Upper lobe of left lung (tissue), 4 donors: ENCODE measurements around the gene MORC2.

Source experiments
- CTCF ChIP-seq, 6 experiments: fragments of 450-650 bp in 4 of 6; fragments of 200-600 bp in 2 of 6; sonication (generic) in 2 of 6; IDR thresholded peaks; one replicate each; pipeline ENCODE4 v1.5.1; 2016 to 2019; ENCODE audit warnings: antibody characterized with exemption in 6 of 6
- EP300 ChIP-seq, 4 donors: sonication (generic); formaldehyde crosslinking; IDR thresholded peaks; one replicate each; pipeline ENCODE4 v1.5.1; 2017; ENCODE audit warnings: antibody characterized with exemption in 4 of 4, control low read depth in 2 of 4
- POLR2A ChIP-seq, 4 donors: fragments of 450-650 bp; IDR thresholded peaks; one replicate each; pipeline ENCODE4 v1.5.1; 2016 to 2017; ENCODE audit warnings: antibody characterized with exemption in 4 of 4, mild to moderate bottlenecking in 2 of 4
- POLR2AphosphoS5 ChIP-seq, 2 donors: sonication (generic); formaldehyde crosslinking; IDR thresholded peaks; one replicate each; pipeline ENCODE4 v1.5.1; 2017; ENCODE audit warnings: antibody characterized with exemption in 2 of 2

DNA sequence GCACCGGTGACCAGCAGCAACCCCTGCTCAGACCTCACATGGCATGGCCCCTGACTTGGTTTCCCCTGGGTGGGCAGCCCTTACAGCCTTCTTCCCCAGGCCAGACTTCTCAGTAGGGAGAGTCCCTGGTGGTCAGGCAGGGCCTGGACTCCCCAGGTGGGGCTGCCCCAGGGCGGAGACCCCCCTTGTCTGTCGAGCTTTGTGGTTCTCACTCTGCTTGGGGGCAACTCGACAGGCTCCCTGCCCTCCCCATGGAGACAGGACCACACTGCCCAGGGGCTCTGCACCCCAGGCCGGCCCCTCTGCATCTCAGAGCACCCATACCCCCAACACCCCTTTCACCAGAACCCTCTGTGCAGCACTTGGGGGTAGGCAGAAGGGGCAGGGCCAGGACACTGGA is 87.7 kb downstream of the MORC2 start:
- TF ChIP-seq CTCF (IDR thresholded peaks at IDR 0.05) (no peak), POLR2A (IDR thresholded peaks at IDR 0.05) (no peak), EP300 (IDR thresholded peaks at IDR 0.05) (no peak), POLR2AphosphoS5 (IDR thresholded peaks at IDR 0.05) (no peak)
